ENCODE measurements around the gene SPPL2C.
A peak's percentile ranks its signal among the peaks of the same experiment; 100 is the strongest.

The SPPL2C gene

GRCh38 chr17:45844695-45845375 is at the start of gene SPPL2C:
Gene SPPL2C, plus strand, starts transcription at chr17:45844881. Its CDS starts 26 bp downstream, at chr17:45844907.
- no peak for DNase-seq

GRCh38 chr17:45800816-45801215 is 43.9 kb upstream of the SPPL2C start:
- no peak for DNase-seq

- no peak for DNase-seq
These were observed 43.3 kb upstream of the SPPL2C start for GRCh38 chr17:45801421-45801820.

- no peak for DNase-seq
These were observed 35.8 kb upstream of the SPPL2C start for GRCh38 chr17:45808845-45809244.

- no peak for DNase-seq
These were observed 35.2 kb upstream of the SPPL2C start for GRCh38 chr17:45809499-45809898.

- DNase-seq: no peak
These were observed 32.6 kb upstream of the SPPL2C start for GRCh38 chr17:45812102-45812501.

GRCh38 chr17:45813048-45813725 is 31.5 kb upstream of the SPPL2C start:
- DNase-seq: peak in 1 of 2 donors; percentile 60

GRCh38 chr17:45814622-45815606 is 29.8 kb upstream of the SPPL2C start:
- DNase-seq: peak; percentile 8 to 27

- no peak for DNase-seq
These were observed 28.9 kb upstream of the SPPL2C start for GRCh38 chr17:45815752-45816151.

- DNase-seq: no peak
These were observed 26.6 kb upstream of the SPPL2C start for GRCh38 chr17:45818041-45818440.

- no peak for DNase-seq
These were observed 26.0 kb upstream of the SPPL2C start for GRCh38 chr17:45818699-45819098.

- DNase-seq: no peak
These were observed 25.0 kb upstream of the SPPL2C start for GRCh38 chr17:45819632-45820031.

GRCh38 chr17:45820052-45820780 is 24.5 kb upstream of the SPPL2C start:
- no peak for DNase-seq

- no peak for DNase-seq
These were observed 23.5 kb upstream of the SPPL2C start for GRCh38 chr17:45821147-45821546.

- no peak for DNase-seq
These were observed 21.1 kb upstream of the SPPL2C start for GRCh38 chr17:45823598-45823997.

- no peak for DNase-seq
These were observed 20.2 kb upstream of the SPPL2C start for GRCh38 chr17:45824475-45824874.

- DNase-seq: no peak
These were observed 19.7 kb upstream of the SPPL2C start for GRCh38 chr17:45824901-45825492.

GRCh38 chr17:45825792-45826191 is 18.9 kb upstream of the SPPL2C start:
- DNase-seq: peak in 1 of 2 donors; percentile 71

- no peak for DNase-seq
These were observed 17.6 kb upstream of the SPPL2C start for GRCh38 chr17:45826919-45827588.

- no peak for DNase-seq
These were observed 16.5 kb upstream of the SPPL2C start for GRCh38 chr17:45828171-45828570.

GRCh38 chr17:45828582-45829133 is 16.0 kb upstream of the SPPL2C start:
- no peak for DNase-seq
